HG02884 (cell line): ENCODE data around the gene PRKAG2.
"Not testable (repeated sequence)": the region's sequence is repeated elsewhere in the genome, so short reads cannot be mapped to it uniquely, and the experiment has no call there.

ENCODE experiments used
- ATAC-seq: cut with Tn5 transposase; IDR thresholded peaks from one replicate; pipeline ENCODE4 v1.9.1; 2021; ENCODE audit warnings: mild to moderate bottlenecking, moderate library complexity; ENCODE audit not compliant: unreplicated experiment

The PRKAG2 gene

DNA sequence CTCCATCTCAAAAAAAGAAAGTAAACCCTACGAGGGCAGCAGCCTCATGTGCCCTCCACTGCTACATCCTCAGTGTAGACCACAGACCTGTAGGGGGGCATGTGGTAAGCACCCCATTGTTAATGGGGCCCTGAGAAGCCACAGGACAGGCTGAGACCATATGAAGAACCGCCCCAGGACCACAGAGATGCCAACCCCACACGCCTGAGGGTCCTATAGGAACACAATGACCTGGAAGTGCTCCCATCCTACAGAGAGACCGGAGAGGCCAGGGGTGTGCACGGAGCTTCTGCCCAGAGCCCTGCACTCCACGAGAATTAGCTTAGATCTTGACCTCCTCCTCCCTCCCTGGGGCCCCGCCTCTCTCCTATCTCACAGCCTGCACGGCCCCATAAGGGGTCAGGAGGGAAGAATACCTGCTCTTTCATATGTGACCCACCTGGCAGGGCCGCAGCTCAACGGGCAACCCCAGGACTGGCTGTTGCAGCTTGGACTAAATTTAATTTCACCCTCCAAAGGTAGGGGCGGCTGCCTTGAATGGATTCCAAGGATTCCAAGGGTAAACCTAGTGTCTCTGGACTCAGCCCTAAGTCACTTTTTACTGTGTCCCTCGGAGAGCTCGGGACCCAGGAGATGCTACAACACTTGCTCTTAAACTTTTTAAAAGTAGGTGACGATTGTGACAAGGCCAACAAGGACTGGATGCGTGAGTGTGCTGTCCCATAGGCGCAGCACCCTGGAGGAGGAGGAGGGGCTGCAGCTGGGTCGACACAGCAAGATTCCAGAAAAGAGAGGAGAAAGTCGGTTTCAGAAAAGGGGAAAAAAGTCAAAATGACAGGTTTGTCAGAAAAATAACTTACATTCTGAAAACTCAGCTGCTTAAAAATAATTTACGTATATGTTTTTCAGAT is 24.2 kb downstream of the PRKAG2 start:
- ATAC-seq: no peak

- no peak for ATAC-seq
Measured at GRCh38 chr7:151851782-151852181, 25.1 kb downstream of the PRKAG2 start.

GRCh38 chr7:151851145-151851751 is 25.7 kb downstream of the PRKAG2 start:
- ATAC-seq: no peak

- ATAC-seq: no peak
Measured at GRCh38 chr7:151850491-151851124, 26.3 kb downstream of the PRKAG2 start.

DNA sequence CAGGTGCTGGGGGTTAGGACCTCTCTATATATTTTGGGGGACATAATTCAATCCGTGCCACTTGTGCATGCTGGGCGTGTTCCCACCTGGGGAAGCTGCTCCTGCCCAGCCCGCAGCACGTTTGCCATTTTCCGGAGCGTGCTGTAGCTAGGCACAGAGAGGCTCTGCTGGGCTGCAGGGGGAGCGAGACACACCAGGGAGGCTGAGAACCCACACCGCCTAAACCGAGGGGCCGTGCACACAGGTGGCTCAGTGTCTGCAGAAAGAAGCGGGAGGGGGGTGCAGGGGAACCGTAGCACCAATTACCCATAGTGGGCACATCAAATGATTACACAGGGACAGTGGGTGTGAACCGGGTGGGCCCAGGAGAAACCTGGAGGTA is 27.0 kb downstream of the PRKAG2 start:
- ATAC-seq: no peak

GRCh38 chr7:151849008-151849878 is 27.7 kb downstream of the PRKAG2 start:
- no peak for ATAC-seq

- ATAC-seq: no peak
Measured at GRCh38 chr7:151847681-151848081, 29.2 kb downstream of the PRKAG2 start.

DNA sequence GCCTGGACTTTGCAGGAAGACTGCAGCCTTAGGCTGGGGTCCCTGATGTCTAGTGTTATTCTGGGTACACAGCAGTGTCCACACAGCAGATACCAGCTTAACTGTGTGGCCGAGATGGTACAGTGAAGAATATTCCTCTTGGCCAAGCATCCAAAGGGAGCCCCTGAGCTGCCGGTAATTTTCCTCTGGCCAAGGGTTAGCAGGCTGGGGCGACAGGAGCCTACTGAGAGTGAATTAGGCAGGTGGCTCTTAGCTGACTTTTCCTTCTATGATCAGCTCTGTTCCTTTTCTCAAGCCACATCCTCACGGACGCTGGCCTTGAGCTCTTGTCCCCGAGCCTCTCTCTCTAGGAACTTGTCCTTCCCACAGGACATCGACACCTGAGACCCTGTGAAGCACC is 29.8 kb downstream of the PRKAG2 start:
- no peak for ATAC-seq

DNA sequence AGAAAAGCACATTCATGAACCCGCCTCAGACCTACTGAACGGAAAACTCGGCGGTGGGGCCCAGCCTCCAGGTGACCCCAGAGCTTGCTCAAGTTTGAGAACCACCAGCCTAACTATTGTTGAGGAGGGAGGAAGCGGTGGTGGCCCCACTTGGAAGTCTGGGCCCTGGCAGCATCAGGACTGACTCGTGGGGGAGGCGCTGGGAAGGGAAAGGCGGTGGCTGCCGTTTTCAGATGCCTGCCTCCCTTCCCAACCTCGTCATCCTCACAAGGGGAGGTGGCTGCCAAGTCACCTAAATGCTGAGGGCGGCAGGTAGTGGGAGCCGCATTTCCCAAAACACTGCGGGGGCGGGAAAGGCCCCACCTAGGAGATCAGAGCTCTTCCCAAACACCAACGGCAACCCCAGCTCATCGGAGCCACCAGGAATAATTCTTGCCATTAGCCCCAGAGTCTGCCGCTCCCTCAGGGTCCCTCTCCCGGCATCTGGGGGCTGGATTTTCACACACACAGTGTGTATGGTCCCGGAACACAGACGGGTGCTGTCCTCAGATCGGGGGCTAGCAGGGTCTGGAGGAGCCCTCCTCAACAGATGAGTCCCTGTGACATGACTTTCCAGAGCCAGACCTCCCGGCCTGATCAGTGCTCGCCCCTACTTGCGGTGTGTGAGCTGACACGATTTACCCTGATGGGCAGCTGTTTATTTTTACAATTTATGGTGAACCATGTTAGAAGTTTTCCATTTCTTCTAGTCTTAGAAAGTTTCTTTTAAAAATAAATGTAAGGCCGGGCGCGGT is 31.3 kb downstream of the PRKAG2 start:
- no peak for ATAC-seq

- ATAC-seq: no peak
Measured at GRCh38 chr7:151844825-151845200, 32.1 kb downstream of the PRKAG2 start.

DNA sequence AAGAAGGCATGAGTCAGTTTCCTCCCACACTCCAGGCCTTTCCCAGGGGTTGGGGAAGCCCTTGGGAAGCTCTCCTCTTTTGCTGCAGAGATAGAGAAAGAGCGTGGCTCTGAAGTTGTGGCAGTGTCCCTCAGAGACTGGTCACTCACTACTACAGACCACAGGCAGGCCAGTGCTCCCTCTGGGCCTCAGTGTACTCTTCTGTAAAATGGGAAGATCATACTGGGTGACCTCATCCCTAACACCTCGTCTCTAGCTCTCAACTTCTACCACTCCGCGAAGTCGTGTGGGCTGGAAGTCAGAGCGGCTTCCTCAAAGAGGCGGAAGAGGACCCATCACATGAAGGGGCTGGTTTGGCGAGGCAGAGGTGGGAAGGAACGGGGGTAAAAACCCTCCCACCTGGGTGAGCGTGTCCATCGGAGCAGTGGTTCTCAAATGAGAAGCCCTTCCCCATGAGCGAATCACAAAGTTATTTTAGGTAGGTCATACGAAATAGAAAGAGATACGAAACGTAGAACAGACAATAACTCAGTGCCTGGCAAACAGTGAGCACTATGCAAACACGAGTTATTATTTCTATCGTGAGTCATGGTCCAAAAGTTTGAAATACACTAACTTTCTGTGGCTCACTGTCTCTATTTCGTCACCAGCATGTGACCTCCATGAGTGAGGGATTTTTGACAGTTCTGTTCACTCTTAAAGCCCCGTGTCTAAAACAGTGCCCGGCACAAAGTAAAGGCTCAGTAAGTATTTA is 32.7 kb downstream of the PRKAG2 start:
- no peak for ATAC-seq

- no peak for ATAC-seq
Measured at GRCh38 chr7:151843181-151843580, 33.7 kb downstream of the PRKAG2 start.

- ATAC-seq: not testable (repeated sequence)
Measured at GRCh38 chr7:151841395-151842051, 35.4 kb downstream of the PRKAG2 start.

DNA sequence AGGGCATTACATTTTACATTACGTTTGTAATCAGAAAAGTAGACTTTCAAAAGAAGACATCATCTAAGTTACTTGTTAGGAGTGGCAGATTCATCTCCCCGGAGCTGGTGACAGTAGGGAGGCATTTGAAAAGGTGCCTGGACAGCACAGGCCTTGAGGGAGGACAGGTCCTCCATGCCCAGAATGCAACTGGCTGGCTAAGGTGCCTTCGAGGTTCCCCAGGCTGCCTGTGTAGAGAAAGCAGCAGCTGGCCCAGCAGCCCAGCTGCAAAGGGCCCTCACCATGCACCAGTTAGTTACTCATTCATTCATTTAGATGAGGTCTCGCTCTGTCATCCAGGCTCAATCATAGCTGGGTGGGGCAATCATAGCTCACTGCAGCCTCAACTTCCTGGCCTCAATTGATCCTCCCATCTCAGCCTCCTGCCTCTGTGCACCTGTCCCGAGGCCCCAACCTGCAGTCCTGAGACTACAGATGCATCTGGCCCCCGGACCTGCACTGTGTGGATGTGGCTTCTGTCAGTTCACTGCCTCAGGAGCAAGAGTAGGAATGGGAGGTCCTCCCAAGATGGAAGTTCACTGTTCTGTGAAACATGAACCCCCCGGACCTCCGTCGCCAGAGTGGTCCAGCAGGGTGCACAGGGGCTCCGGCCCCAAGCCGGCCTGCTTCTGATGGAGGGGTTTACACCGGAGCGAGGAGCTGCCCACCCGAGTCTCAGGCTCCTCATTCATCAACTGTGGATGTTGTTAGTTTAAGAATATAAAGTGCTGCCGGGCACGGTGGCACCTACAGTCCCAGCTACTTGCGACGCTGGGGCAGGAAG is 36.6 kb downstream of the PRKAG2 start:
- ATAC-seq: no peak

GRCh38 chr7:151839451-151839921 is 37.4 kb downstream of the PRKAG2 start:
- no peak for ATAC-seq

- no peak for ATAC-seq
Measured at GRCh38 chr7:151838861-151839381, 38.0 kb downstream of the PRKAG2 start.

DNA sequence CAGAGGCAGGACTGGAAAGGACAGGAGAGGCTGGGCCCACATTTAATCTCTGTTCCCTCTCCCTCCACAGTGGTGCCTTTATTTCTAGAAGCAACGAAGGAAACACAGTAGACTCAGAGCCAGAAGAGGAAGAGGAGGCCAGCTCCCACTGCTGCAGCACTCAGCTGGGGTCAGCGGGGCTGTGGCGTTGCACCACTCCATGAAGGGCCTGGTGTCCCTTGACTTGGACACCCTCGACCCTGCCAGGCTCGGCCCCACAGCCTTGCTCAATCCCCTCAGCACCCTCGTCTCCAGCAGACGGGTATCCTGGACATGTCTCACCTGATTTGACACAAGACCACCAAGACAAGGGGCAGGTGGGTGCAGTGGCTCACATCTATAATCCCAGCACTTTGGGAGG is 38.8 kb downstream of the PRKAG2 start:
- no peak for ATAC-seq
